NB4 (cell line): ENCODE data around the gene SH3GL3.

ENCODE experiments used
- DNase-seq: peaks from one replicate; pipeline ENCODE4 v3.0.0; 2010; ENCODE audit warnings: low read depth
- H3K4me3 ChIP-seq: one replicate; pipeline ENCODE4 v1.5.1; 2011; ENCODE audit warnings: mild to moderate bottlenecking, low read depth, low read length, moderate library complexity
- MYC ChIP-seq: IDR thresholded peaks from 2 replicates; pipeline ENCODE4 v1.6.1; 2011; ENCODE audit warnings: low read depth, low read length
- POLR2A ChIP-seq: IDR thresholded peaks from 2 replicates; pipeline ENCODE4 v1.6.1; 2011; ENCODE audit warnings: mild to moderate bottlenecking; ENCODE audit not compliant: insufficient read length; ENCODE audit errors: extremely low read depth
- TF ChIP-seq, protein P1 (sequence below): IDR thresholded peaks from 2 replicates; pipeline ENCODE4 v1.6.1; 2011; ENCODE audit warnings: low read depth, low read length
- TF ChIP-seq, protein P2 (sequence below): IDR thresholded peaks from one replicate; pipeline ENCODE4 v1.5.1; 2012; ENCODE audit warnings: low read depth, low read length

The SH3GL3 gene, protein sequence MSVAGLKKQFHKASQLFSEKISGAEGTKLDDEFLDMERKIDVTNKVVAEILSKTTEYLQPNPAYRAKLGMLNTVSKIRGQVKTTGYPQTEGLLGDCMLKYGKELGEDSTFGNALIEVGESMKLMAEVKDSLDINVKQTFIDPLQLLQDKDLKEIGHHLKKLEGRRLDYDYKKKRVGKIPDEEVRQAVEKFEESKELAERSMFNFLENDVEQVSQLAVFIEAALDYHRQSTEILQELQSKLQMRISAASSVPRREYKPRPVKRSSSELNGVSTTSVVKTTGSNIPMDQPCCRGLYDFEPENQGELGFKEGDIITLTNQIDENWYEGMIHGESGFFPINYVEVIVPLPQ

DNA sequence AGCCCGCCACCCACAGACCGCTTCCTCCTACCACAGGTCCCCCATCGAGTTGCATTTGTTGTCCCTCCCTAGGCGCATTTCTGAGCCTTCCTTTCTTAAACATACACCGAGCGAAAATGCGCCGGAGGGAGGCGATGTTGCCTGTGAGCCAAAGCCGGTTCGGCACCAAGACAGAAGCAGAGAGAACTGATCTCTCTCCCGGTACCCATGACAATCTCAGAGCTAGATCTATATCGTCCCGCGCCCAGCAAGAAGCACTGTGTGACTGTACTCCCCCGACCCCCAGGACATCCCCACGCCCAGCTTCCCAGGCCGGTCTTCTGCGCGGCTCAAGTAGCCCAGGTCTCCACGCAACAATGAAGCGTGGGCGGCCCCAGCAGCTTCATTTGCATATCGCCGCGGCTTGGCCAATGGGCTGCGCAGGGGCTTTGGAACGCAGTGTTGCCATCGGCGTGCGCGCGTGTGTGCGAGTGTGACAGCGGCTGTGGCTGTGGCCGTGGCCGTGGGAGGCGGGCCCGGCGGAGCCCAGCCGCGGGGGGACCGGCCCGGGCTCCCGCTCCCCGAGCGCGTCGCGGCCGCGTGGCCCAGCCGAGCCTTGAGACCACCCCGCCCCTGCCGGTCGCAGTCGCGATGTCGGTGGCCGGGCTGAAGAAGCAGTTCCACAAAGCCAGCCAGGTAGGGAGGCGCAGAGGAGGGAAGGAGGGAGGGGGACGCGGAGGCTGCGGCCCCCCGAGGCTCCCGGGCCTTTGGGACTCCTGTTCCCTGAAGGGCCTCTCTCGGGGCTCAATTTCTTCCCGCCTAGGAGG lies at the start of gene SH3GL3:
Gene SH3GL3, plus strand, starts transcription at position 438 of the 806 bp plus-strand sequence. Its CDS starts 193 bp downstream, at position 631.
- TF ChIP-seq POLR2A, result no peak
- TF ChIP-seq, protein P1, sequence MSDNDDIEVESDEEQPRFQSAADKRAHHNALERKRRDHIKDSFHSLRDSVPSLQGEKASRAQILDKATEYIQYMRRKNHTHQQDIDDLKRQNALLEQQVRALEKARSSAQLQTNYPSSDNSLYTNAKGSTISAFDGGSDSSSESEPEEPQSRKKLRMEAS, result no peak
- TF ChIP-seq, protein P2, sequence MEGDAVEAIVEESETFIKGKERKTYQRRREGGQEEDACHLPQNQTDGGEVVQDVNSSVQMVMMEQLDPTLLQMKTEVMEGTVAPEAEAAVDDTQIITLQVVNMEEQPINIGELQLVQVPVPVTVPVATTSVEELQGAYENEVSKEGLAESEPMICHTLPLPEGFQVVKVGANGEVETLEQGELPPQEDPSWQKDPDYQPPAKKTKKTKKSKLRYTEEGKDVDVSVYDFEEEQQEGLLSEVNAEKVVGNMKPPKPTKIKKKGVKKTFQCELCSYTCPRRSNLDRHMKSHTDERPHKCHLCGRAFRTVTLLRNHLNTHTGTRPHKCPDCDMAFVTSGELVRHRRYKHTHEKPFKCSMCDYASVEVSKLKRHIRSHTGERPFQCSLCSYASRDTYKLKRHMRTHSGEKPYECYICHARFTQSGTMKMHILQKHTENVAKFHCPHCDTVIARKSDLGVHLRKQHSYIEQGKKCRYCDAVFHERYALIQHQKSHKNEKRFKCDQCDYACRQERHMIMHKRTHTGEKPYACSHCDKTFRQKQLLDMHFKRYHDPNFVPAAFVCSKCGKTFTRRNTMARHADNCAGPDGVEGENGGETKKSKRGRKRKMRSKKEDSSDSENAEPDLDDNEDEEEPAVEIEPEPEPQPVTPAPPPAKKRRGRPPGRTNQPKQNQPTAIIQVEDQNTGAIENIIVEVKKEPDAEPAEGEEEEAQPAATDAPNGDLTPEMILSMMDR, result no peak
- no peak for TF ChIP-seq MYC
- DNase-seq, result no peak
- no peak within 1 kb of the TSS for H3K4me3 ChIP-seq

DNA sequence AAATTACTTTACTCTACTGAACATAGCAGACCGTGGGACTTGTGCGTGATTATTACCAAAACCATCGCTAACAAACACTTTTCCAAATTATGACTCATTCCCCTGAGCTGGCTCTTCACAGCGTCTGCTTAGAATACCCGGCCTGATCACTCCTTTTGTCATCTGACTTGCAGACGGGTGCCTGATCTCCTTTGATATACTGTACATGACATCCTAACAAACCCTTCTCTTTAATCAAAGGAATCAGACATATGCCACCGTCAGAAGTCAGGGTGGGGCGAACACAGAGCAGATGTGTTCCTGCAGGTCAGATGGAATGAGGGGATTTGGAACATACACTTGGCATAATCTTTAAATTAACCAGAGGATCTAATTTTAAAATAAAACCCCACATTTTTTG lies 48.5 kb upstream of the SH3GL3 start:
- DNase-seq, result no peak
- TF ChIP-seq MYC, result no peak
- no peak for TF ChIP-seq POLR2A
- TF ChIP-seq, protein P1, result no peak
- TF ChIP-seq, protein P2, result no peak

DNA sequence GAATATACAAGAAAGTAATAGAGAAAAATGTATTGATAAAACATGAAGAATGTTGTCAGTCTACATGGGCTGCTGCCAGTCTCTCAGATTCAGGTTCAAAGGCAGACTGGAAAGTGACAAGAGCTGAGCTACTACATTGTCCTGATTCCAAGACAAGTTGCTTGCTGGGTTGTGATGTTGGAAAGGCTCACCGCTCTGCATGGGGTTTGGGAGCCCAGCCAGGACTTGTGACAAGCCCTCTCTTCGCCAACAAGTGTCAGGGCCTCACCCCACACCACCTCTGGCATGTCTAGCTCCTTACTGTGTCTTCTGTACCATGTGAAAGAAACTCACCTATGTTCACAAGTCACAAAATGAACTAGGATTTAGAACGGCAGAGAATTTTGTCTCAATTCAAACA lies 43.0 kb upstream of the SH3GL3 start:
- H3K4me3 ChIP-seq, result no peak overlapping the region
- DNase-seq, result no peak
- TF ChIP-seq, protein P1, result no peak
- no peak for TF ChIP-seq POLR2A
- TF ChIP-seq MYC, result no peak
- TF ChIP-seq, protein P2, result no peak

More for the DNA sequence above, 48.5 kb upstream of the SH3GL3 start:
- no peak overlapping the region for H3K4me3 ChIP-seq

DNA sequence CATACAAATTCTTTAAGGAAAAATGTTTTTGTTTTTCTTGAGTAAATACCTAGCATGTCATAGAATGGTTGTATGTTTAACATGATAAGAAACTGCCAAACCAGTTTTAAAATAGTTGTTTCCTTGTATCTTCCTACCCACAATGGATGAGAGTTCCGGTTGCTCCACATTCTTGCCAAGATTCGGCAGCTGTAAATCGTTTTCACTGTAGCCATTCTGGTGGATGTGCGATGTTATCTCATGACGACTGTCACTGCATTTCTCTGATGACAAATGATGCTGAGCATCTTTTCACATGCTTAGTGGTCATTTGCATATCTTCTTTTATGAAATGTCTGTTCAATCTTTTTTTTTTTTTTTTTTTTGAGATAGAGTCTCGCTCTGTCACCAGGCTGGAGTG lies 36.6 kb upstream of the SH3GL3 start:
- DNase-seq, result no peak
- TF ChIP-seq, protein P1, result no peak
- TF ChIP-seq MYC (no peak), POLR2A (no peak)
- TF ChIP-seq, protein P2, result no peak

DNA sequence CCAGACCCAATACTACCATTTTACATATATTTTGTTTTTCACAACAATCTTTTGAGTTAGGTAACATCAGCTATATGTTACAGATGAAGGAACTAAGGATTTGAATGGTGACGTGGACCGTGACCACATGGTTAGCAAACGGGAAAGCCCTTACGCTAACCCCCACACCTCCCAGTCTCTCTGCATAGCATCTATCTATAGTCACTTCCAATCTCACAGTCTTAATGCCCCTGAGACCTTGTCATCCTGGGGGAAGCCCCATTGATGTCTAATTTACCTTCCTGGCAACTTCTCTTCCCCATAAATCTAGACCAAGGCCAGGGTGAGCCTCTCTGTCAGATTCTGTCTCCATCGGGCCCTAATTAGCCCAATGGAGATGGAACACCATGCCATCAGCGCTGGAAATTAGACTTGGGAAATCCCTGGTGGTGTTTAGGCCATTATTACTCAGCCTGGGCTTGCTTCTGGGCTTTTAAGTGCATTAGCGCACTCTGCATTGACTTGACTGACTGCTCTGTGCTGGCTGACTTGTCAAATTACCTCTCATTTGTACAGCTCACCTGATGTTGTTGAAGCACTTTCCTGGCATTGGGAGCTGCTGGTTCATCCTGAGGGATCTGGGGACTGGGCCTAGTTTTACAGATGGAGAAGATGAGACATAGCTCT lies 34.0 kb upstream of the SH3GL3 start:
- H3K4me3 ChIP-seq, result no peak overlapping the region

More for the DNA sequence above, 36.6 kb upstream of the SH3GL3 start:
- no peak overlapping the region for H3K4me3 ChIP-seq

More for the DNA sequence above, 34.0 kb upstream of the SH3GL3 start:
- no peak for DNase-seq
- TF ChIP-seq POLR2A (no peak), MYC (no peak)
- TF ChIP-seq, protein P1, result no peak
- TF ChIP-seq, protein P2, result no peak
